ENCODE measurements around the gene UBASH3A.

UBASH3A gene

DNA sequence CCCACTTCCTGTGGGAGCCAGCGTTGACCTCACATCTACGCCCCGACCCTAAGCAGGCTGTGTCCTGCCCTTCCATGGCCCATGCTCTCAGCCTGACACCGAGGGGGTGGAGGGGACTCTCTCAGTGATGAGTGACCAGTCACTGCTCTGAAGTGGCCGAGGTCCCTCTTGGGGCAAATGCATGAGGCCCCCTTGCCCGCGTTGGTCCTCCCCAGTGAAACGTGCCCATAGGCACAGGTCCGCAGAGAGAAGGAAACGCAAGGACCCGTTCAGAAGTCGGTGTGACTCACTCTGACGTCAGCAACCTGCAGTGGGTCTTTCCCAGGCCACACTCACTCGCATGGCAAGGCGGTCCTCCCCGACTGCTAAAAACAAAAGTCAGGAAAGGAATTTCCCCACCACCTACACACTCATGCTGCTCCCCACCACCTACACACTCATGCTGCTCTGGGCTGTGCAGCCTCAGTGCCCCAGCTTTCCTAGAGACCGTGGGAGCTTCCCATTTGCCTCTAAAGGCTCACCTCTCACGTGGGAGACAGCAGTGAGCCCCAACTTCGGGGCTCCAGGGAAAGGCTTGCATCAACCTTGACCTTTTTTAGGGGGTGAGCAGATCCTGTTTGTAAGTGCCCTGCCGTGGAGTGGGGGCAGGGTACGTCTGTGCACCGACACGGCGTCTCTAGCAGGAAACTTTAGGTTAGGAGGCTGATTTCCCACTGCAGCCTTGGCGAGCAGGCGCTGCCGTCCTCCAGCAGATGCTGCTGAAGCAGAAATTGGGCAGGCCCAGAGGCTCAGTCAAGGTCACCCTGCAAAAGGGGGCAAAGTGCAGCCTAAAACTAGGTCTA lies 11.4 kb downstream of the UBASH3A start:
- ATAC-seq (ENCODE audit: insufficient read depth, low read depth) = no peak

GRCh38 chr21:42417533-42417932 lies 13.8 kb downstream of the UBASH3A start:
- peak overlapping the region; percentile 28; the same call in 1 of the 2 replicates for H3K27ac ChIP-seq (ENCODE audit: low read length)
- H3K9ac ChIP-seq (ENCODE audit: low read depth, low read length) = no peak overlapping the region
- peaks cover 51% of the 10 kb centered on the region for H3K4me1 ChIP-seq (ENCODE audit: insufficient read depth, low read length)
- H3K27me3 ChIP-seq (ENCODE audit: insufficient read depth, low read length, poor library complexity) = no peaks in the 10 kb centered on the region
- no peak overlapping the region for H2AFZ ChIP-seq (ENCODE audit: low read depth, low read length)
- H4K20me1 ChIP-seq (ENCODE audit: insufficient read depth, low read length) = no peaks in the 10 kb centered on the region
- TF ChIP-seq, protein P1, sequence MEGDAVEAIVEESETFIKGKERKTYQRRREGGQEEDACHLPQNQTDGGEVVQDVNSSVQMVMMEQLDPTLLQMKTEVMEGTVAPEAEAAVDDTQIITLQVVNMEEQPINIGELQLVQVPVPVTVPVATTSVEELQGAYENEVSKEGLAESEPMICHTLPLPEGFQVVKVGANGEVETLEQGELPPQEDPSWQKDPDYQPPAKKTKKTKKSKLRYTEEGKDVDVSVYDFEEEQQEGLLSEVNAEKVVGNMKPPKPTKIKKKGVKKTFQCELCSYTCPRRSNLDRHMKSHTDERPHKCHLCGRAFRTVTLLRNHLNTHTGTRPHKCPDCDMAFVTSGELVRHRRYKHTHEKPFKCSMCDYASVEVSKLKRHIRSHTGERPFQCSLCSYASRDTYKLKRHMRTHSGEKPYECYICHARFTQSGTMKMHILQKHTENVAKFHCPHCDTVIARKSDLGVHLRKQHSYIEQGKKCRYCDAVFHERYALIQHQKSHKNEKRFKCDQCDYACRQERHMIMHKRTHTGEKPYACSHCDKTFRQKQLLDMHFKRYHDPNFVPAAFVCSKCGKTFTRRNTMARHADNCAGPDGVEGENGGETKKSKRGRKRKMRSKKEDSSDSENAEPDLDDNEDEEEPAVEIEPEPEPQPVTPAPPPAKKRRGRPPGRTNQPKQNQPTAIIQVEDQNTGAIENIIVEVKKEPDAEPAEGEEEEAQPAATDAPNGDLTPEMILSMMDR (IDR thresholded peaks at IDR 0.05; ENCODE audit: borderline replicate concordance, extremely low read depth, low read length, poor library complexity, severe bottlenecking) = no peak
- no peak for TF ChIP-seq EZH2 (IDR thresholded peaks at IDR 0.05; ENCODE audit: borderline replicate concordance, low read depth, low read length, severe bottlenecking)
- H3K36me3 ChIP-seq (ENCODE audit: insufficient read depth, low read length) = peaks cover 93% of the 10 kb centered on the region
- peaks cover 2% of the 10 kb centered on the region for H3K9me3 ChIP-seq (ENCODE audit: insufficient read depth, low read length, severe bottlenecking)
- DNase-seq (no peak), ATAC-seq (ENCODE audit: insufficient read depth, low read depth) (no peak)
- H3K4me2 ChIP-seq (ENCODE audit: insufficient read depth, low read length) = no peak overlapping the region
- no peak overlapping the region for H3K4me3 ChIP-seq (ENCODE audit: low read depth in 1 of 2, low read length in 2 of 2)
- peaks cover 28% of the 10 kb centered on the region for H3K79me2 ChIP-seq (ENCODE audit: insufficient read depth, low read length)

More for the DNA sequence above, 11.4 kb downstream of the UBASH3A start:
- Histone ChIP-seq H3K4me3 (ENCODE audit: low read depth in 1 of 2, low read length in 2 of 2) (no peak overlapping the region), H3K79me2 (ENCODE audit: insufficient read depth, low read length) (peaks cover 40% of the 10 kb centered on the region), H3K27me3 (ENCODE audit: insufficient read depth, low read length, poor library complexity) (no peaks in the 10 kb centered on the region), H3K9ac (ENCODE audit: low read depth, low read length) (no peak overlapping the region; the same call in 1 of the 2 replicates), H4K20me1 (ENCODE audit: insufficient read depth, low read length) (peaks cover 11% of the 10 kb centered on the region; the same call in 1 of the 2 replicates), H3K36me3 (ENCODE audit: insufficient read depth, low read length) (peaks cover 98% of the 10 kb centered on the region), H3K4me1 (ENCODE audit: insufficient read depth, low read length) (peaks cover 34% of the 10 kb centered on the region), H3K27ac (ENCODE audit: low read length) (peak overlapping the region; percentile 61; the same call in 1 of the 2 replicates), H3K4me2 (ENCODE audit: insufficient read depth, low read length) (no peak overlapping the region), H3K9me3 (ENCODE audit: insufficient read depth, low read length, severe bottlenecking) (peaks cover 2% of the 10 kb centered on the region), H2AFZ (ENCODE audit: low read depth, low read length) (no peak overlapping the region)
- no peak for DNase-seq
- TF ChIP-seq, protein P1 (IDR thresholded peaks at IDR 0.05; ENCODE audit: borderline replicate concordance, extremely low read depth, low read length, poor library complexity, severe bottlenecking) = no peak
- no peak for TF ChIP-seq EZH2 (IDR thresholded peaks at IDR 0.05; ENCODE audit: borderline replicate concordance, low read depth, low read length, severe bottlenecking)

DNA sequence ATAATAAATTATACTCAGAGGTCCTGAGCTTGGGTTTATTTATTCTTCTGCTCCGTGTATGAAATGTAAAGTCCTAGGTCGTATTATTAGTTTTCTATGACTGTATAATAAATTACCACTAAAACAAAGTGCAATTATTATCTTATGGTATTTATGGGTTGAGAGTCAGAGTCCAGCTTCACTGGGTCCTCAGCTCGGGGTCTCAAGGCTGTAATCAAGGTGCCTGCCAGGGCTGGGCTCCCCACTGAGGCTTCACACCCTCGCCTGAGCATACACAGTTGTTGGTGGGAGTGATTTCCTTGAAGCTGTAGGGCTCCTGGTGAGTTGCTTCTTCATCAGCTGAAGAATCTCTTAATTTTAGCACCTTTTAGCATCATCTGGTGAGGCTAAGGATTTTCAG lies 15.2 kb downstream of the UBASH3A start:
- ATAC-seq (ENCODE audit: insufficient read depth, low read depth) = no peak
- Histone ChIP-seq H3K27me3 (ENCODE audit: insufficient read depth, low read length, poor library complexity) (no peaks in the 10 kb centered on the region), H3K4me3 (ENCODE audit: low read depth in 1 of 2, low read length in 2 of 2) (no peak overlapping the region), H4K20me1 (ENCODE audit: insufficient read depth, low read length) (no peaks in the 10 kb centered on the region), H3K79me2 (ENCODE audit: insufficient read depth, low read length) (peaks cover 31% of the 10 kb centered on the region), H2AFZ (ENCODE audit: low read depth, low read length) (no peak overlapping the region), H3K4me1 (ENCODE audit: insufficient read depth, low read length) (peaks cover 65% of the 10 kb centered on the region), H3K4me2 (ENCODE audit: insufficient read depth, low read length) (no peak overlapping the region), H3K27ac (ENCODE audit: low read length) (peak overlapping the region; percentile 94), H3K36me3 (ENCODE audit: insufficient read depth, low read length) (peaks cover 92% of the 10 kb centered on the region), H3K9ac (ENCODE audit: low read depth, low read length) (no peak overlapping the region; the same call in 1 of the 2 replicates), H3K9me3 (ENCODE audit: insufficient read depth, low read length, severe bottlenecking) (peaks cover 2% of the 10 kb centered on the region)
- no peak for TF ChIP-seq EZH2 (IDR thresholded peaks at IDR 0.05; ENCODE audit: borderline replicate concordance, low read depth, low read length, severe bottlenecking)
- TF ChIP-seq, protein P1 (IDR thresholded peaks at IDR 0.05; ENCODE audit: borderline replicate concordance, extremely low read depth, low read length, poor library complexity, severe bottlenecking) = no peak
- no peak for DNase-seq
